Right lobe of liver (tissue), 6 donors: ENCODE data around the gene ACAP3. TPM values are rescaled to one million over a fixed set of nuclear protein-coding genes. Genes with fewer than 3 reads are reported as not detected.

Experiments used
- ATAC-seq, 4 donors: fragments of 200-7000 bp; cut with Tn5 transposase; one replicate each; pipeline ENCODE4 v1.9.1; 2020; ENCODE audit warnings: mild to moderate bottlenecking in 4 of 4, moderate library complexity in 4 of 4
- DNase-seq, 3 donors: peaks; one replicate each; pipeline ENCODE4 v3.0.0-alpha.2; 2020
- H3K27ac ChIP-seq, 3 donors: fragments of 200-600 bp; one replicate each; pipeline ENCODE4 v1.8.0; 2022
- H3K27me3 ChIP-seq, 2 donors: fragments of 200-600 bp; one replicate each; pipeline ENCODE4 v1.8.0; 2022
- H3K36me3 ChIP-seq, 4 donors: fragments of 200-600 bp; sonication (generic) in 1 of 4; one replicate each; pipeline versions ENCODE4 v1.5.1 to v1.8.0; 2017 to 2022; ENCODE audit warnings: control low read depth in 1 of 4
- H3K4me1 ChIP-seq, 4 donors: fragments of 200-600 bp; sonication (generic) in 1 of 4; one replicate each; pipeline versions ENCODE4 v1.5.1 to v1.8.0; 2017 to 2022; ENCODE audit warnings: control low read depth in 1 of 4
- H3K4me3 ChIP-seq, 3 donors: fragments of 200-600 bp; one replicate each; pipeline ENCODE4 v1.8.0; 2022
- H3K9me3 ChIP-seq, 4 donors: fragments of 200-600 bp; sonication (generic) in 1 of 4; one replicate each; pipeline versions ENCODE4 v1.5.1 to v1.8.0; 2017 to 2022; ENCODE audit warnings: control low read depth in 1 of 4
- CTCF ChIP-seq, 4 donors: fragments of 200-600 bp in 3 of 4; fragments of 450-650 bp in 1 of 4; IDR thresholded peaks; one replicate each; pipeline versions ENCODE4 v1.5.1 to v1.8.0; 2016 to 2022; ENCODE audit warnings: antibody characterized with exemption in 4 of 4, mild to moderate bottlenecking in 2 of 4
- POLR2A ChIP-seq: fragments of 450-650 bp; IDR thresholded peaks from one replicate; pipeline ENCODE4 v1.6.1; 2017; ENCODE audit warnings: antibody characterized with exemption, mild to moderate bottlenecking
- WGBS: methylation state at CpG from one replicate; pipeline ENCODE4 v1.1.6; 2018; ENCODE audit warnings: low coverage, low lambda C conversion rate; ENCODE audit not compliant: insufficient coverage; ENCODE audit errors: missing lambda C conversion rate; 5-methylcytosine and 5-hydroxymethylcytosine counted together
- intact Hi-C, 2 donors: fragments of 100-400 bp; cut with DNase I; formaldehyde crosslinking; loops; one replicate each; pipeline versions ENCODE4 v1.11.2 to v1.14.1; 2022
- total RNA-seq, 6 experiments: library from RNA; depleted of rRNA in 2 of 6; stranded (reverse); fragments of >200 nt in 2 of 6; fragmentation: NEBNext Ultra II Directional in 3 of 6; extraction: Animal tissue kit (Norgen Biotek cat#: 25700) in 3 of 6; gene quantifications; one replicate each; pipeline versions ENCODE4 v1.1.0 to v1.2.4, GENCODE V29; 2016 to 2023
- donor health status: DM: no; HTN: yes; CAD: no.
- donor health status: DM: no; HTN: no; CAD: no.
- donor health status: DM: no; HTN: no; CAD: no.
- donor health status: DM: no; HTN: yes; CAD: no.
- donor health status: DM: no; HTN: yes; CAD: no.

ACAP3 gene
- total RNA-seq, 6 experiments from 2014 or later = 20.1 to 28.0 (median 22.0) TPM

- peak; percentile 29 to 53 (median 50) for ATAC-seq
- H3K27me3 ChIP-seq = no peaks in the 10 kb centered on the region
- H3K27ac ChIP-seq = no peak overlapping the region
- H3K4me3 ChIP-seq = no peak overlapping the region
- intact Hi-C loops = loop anchor here in 1 of 2 donors (10.0 kb wide), 1 partner anchor 136 kb away; no protein-coding TSS in a partner anchor
- no peaks in the 10 kb centered on the region for H3K9me3 ChIP-seq
- TF ChIP-seq POLR2A = no peak
- TF ChIP-seq CTCF (IDR thresholded peaks at IDR 0.05) = no peak
- 69% methylated on average over 8 of the region's 16 CpGs for WGBS
- H3K36me3 ChIP-seq = peaks cover 0 to 46% (median 11%) of the 10 kb centered on the region in 4 donors
- no peaks in the 10 kb centered on the region for H3K4me1 ChIP-seq
- DNase-seq = no peak
Observed at GRCh38 chr1:1260843-1261560, 46.7 kb downstream of the ACAP3 start.

GRCh38 chr1:1259951-1260600 lies 47.7 kb downstream of the ACAP3 start:
- peaks cover 0 to 56% (median 12%) of the 10 kb centered on the region in 4 donors for H3K36me3 ChIP-seq
- TF ChIP-seq CTCF (IDR thresholded peaks at IDR 0.05) (no peak), POLR2A (no peak)
- no peaks in the 10 kb centered on the region for H3K4me1 ChIP-seq
- intact Hi-C loops = loop anchor here in 1 of 2 donors (10.0 kb wide), 1 partner anchor 135 kb away; no protein-coding TSS in a partner anchor
- 78% methylated on average over 5 of the region's 26 CpGs for WGBS
- no peak overlapping the region for H3K27ac ChIP-seq
- H3K4me3 ChIP-seq = no peak overlapping the region
- no peak for ATAC-seq
- no peaks in the 10 kb centered on the region for H3K9me3 ChIP-seq
- DNase-seq = no peak
- no peaks in the 10 kb centered on the region for H3K27me3 ChIP-seq

- H3K27me3 ChIP-seq = no peaks in the 10 kb centered on the region
- ATAC-seq (no peak), DNase-seq (no peak)
- H3K36me3 ChIP-seq = peaks cover 0 to 56% (median 14%) of the 10 kb centered on the region in 4 donors
- H3K4me1 ChIP-seq = no peaks in the 10 kb centered on the region
- intact Hi-C loops = no loop called here
- H3K27ac ChIP-seq = no peak overlapping the region
- no peak for TF ChIP-seq CTCF (IDR thresholded peaks at IDR 0.05)
- no peak for TF ChIP-seq POLR2A
- WGBS = 100% methylated on average over 1 of the region's 18 CpGs
- H3K4me3 ChIP-seq = no peak overlapping the region
- H3K9me3 ChIP-seq = no peaks in the 10 kb centered on the region
Observed at GRCh38 chr1:1259540-1259939, 48.2 kb downstream of the ACAP3 start.

- Histone ChIP-seq H3K4me3 (no peak overlapping the region), H3K4me1 (no peaks in the 10 kb centered on the region), H3K27me3 (no peaks in the 10 kb centered on the region), H3K9me3 (no peaks in the 10 kb centered on the region), H3K36me3 (peaks cover 0 to 56% (median 16%) of the 10 kb centered on the region in 4 donors), H3K27ac (no peak overlapping the region)
- no CpG with 5 or more reads among the region's 22 CpGs for WGBS
- DNase-seq = no peak
- intact Hi-C loops = no loop called here
- TF ChIP-seq CTCF (IDR thresholded peaks at IDR 0.05) = no peak
- TF ChIP-seq POLR2A = no peak
- ATAC-seq = no peak
Observed at GRCh38 chr1:1259119-1259488, 48.6 kb downstream of the ACAP3 start.
